Activated B cell treated with CpG ODN at 0.5 μM for 24 hours (primary cell): ENCODE results near the gene FBXL7. TPM values are rescaled to one million over a fixed set of nuclear protein-coding genes. Genes with fewer than 3 reads are reported as not detected.

Source experiments
- ATAC-seq: fragments of 200-7000 bp; cut with Tn5 transposase; one replicate; pipeline ENCODE4 v1.10.0; 2021; ENCODE audit warnings: low read depth, mild to moderate bottlenecking, moderate library complexity
- CTCF ChIA-PET: fragments of 350-600 bp; sonication (Branson Sonifier 250); formaldehyde crosslinking; loops from one replicate; lab custom pipeline; 2021; ENCODE audit warnings: antibody characterized with exemption; lab: Charles Lee
- POLR2A ChIA-PET: fragments of 350-600 bp; sonication (Branson Sonifier 250); formaldehyde crosslinking; loops from one replicate; lab custom pipeline; 2021; ENCODE audit warnings: antibody characterized with exemption; lab: Charles Lee
- DNase-seq: peaks from one replicate; pipeline ENCODE4 v3.0.0; 2022
- H3K27ac Mint-ChIP-seq: one replicate; pipeline ENCODE4 v1.8.0; 2020; ENCODE audit warnings: mixed read lengths
- H3K27me3 Mint-ChIP-seq: one replicate; pipeline ENCODE4 v1.8.0; 2021; ENCODE audit warnings: mixed read lengths
- H3K36me3 Mint-ChIP-seq: one replicate; pipeline ENCODE4 v1.8.0; 2021; ENCODE audit warnings: low read depth, mixed read lengths
- H3K4me1 Mint-ChIP-seq: one replicate; pipeline ENCODE4 v1.8.0; 2021; ENCODE audit warnings: mixed read lengths
- H3K4me3 Mint-ChIP-seq: one replicate; pipeline ENCODE4 v1.8.0; 2020; ENCODE audit warnings: mild to moderate bottlenecking, mixed read lengths
- H3K9me3 Mint-ChIP-seq: one replicate; pipeline ENCODE4 v1.8.0; 2020; ENCODE audit warnings: mixed read lengths
- CTCF ChIP-seq: fragments of 200-600 bp; IDR thresholded peaks from one replicate; pipeline ENCODE4 v1.8.0; 2022; ENCODE audit warnings: antibody characterized with exemption, mild to moderate bottlenecking
- intact Hi-C: fragments of 100-400 bp; cut with micrococcal nuclease; formaldehyde crosslinking; loops from one replicate; pipeline ENCODE4 v1.15.1; 2024
- total RNA-seq: library from RNA; stranded (reverse); gene quantifications from 2 replicates; pipeline ENCODE4 v1.2.3, GENCODE V29; 2022

Gene FBXL7
- total RNA-seq, 1 donor from 2014 or later, result not detected

- no peaks in the 10 kb centered on the region for H3K36me3 Mint-ChIP-seq
- intact Hi-C loops, result no loop called here
- ATAC-seq (no peak), DNase-seq (no peak)
- CTCF ChIA-PET, result no interaction called here
- H3K27ac Mint-ChIP-seq, result no peak overlapping the region
- H3K9me3 Mint-ChIP-seq, result peaks cover 10% of the 10 kb centered on the region
- H3K4me1 Mint-ChIP-seq, result no peaks in the 10 kb centered on the region
- POLR2A ChIA-PET, result no interaction called here
- H3K4me3 Mint-ChIP-seq, result no peak overlapping the region
- no peaks in the 10 kb centered on the region for H3K27me3 Mint-ChIP-seq
- TF ChIP-seq CTCF, result no peak
Measured at GRCh38 chr5:15741591-15741990, 241.6 kb downstream of the FBXL7 start.

- H3K36me3 Mint-ChIP-seq, result no peaks in the 10 kb centered on the region
- no peak for TF ChIP-seq CTCF
- no peak overlapping the region for H3K27ac Mint-ChIP-seq
- H3K9me3 Mint-ChIP-seq, result peaks cover 21% of the 10 kb centered on the region
- no peak overlapping the region for H3K4me3 Mint-ChIP-seq
- ATAC-seq, result no peak
- POLR2A ChIA-PET, result no interaction called here
- intact Hi-C loops, result no loop called here
- H3K27me3 Mint-ChIP-seq, result no peaks in the 10 kb centered on the region
- no peaks in the 10 kb centered on the region for H3K4me1 Mint-ChIP-seq
- no peak for DNase-seq
- CTCF ChIA-PET, result no interaction called here
Measured at GRCh38 chr5:15746833-15747232, 246.9 kb downstream of the FBXL7 start.

- Mint-ChIP-seq H3K4me1 (no peaks in the 10 kb centered on the region), H3K27me3 (no peaks in the 10 kb centered on the region), H3K36me3 (no peaks in the 10 kb centered on the region), H3K4me3 (no peak overlapping the region), H3K9me3 (peaks cover 19% of the 10 kb centered on the region), H3K27ac (no peak overlapping the region)
- ChIA-PET CTCF (no interaction called here), POLR2A (no interaction called here)
- DNase-seq, result no peak
- intact Hi-C loops, result no loop called here
- ATAC-seq, result no peak
- TF ChIP-seq CTCF, result no peak
Measured at GRCh38 chr5:15748266-15748665, 248.3 kb downstream of the FBXL7 start.

- CTCF ChIA-PET, result no interaction called here
- DNase-seq, result no peak
- intact Hi-C loops, result no loop called here
- H3K4me3 Mint-ChIP-seq, result no peak overlapping the region
- H3K27ac Mint-ChIP-seq, result no peak overlapping the region
- ATAC-seq, result no peak
- no peaks in the 10 kb centered on the region for H3K36me3 Mint-ChIP-seq
- TF ChIP-seq CTCF, result no peak
- peaks cover 6% of the 10 kb centered on the region for H3K9me3 Mint-ChIP-seq
- no peaks in the 10 kb centered on the region for H3K27me3 Mint-ChIP-seq
- H3K4me1 Mint-ChIP-seq, result no peaks in the 10 kb centered on the region
- POLR2A ChIA-PET, result no interaction called here
Measured at GRCh38 chr5:15752663-15753285, 252.8 kb downstream of the FBXL7 start.

GRCh38 chr5:15753752-15754151, 253.8 kb downstream of the FBXL7 start:
- no peak for TF ChIP-seq CTCF
- Mint-ChIP-seq H3K27ac (no peak overlapping the region), H3K4me3 (no peak overlapping the region), H3K9me3 (peaks cover 4% of the 10 kb centered on the region), H3K36me3 (no peaks in the 10 kb centered on the region), H3K27me3 (no peaks in the 10 kb centered on the region), H3K4me1 (no peaks in the 10 kb centered on the region)
- ChIA-PET CTCF (no interaction called here), POLR2A (no interaction called here)
- intact Hi-C loops, result no loop called here
- ATAC-seq (no peak), DNase-seq (no peak)
